Caco-2 (cell line): ENCODE measurements around the gene NFKB1. TPM values are rescaled to one million over a fixed set of nuclear protein-coding genes. Genes with fewer than 3 reads are reported as not detected.

Experiments used
- BruUV-seq: library from RNA; stranded (reverse); fragments of 400-500 nt; replicated peaks from 2 replicates; lab custom pipeline; 2021; lab: Mats Ljungman, UMichigan
- CTCF ChIA-PET: fragments of 300-600 bp; sonication (Branson Sonifier 250); formaldehyde crosslinking; loops from one replicate; lab custom pipeline; 2022; ENCODE audit warnings: antibody characterized with exemption; lab: Charles Lee
- POLR2A ChIA-PET: fragments of 300-600 bp; sonication (Branson Sonifier 250); formaldehyde crosslinking; loops from one replicate; lab custom pipeline; 2022; ENCODE audit warnings: antibody characterized with exemption; lab: Charles Lee
- DNase-seq, 2 experiments: peaks; one replicate each; pipeline versions ENCODE4 v3.0.0 to v3.0.0-alpha.2; 2020 to 2022
- H3K27me3 ChIP-seq: replicated peaks from 2 replicates; pipeline ENCODE4 v1.6.0; 2011; ENCODE audit warnings: low read length; ENCODE audit not compliant: control insufficient read depth, insufficient read depth
- H3K36me3 ChIP-seq: 2 replicates; pipeline ENCODE4 v1.5.1; 2011; ENCODE audit warnings: low read length; ENCODE audit not compliant: control insufficient read depth, insufficient read depth
- H3K4me1 ChIP-seq: fragments of 250-450 bp; sonication (Bioruptor Pico); 2 replicates; pipeline ENCODE4 v1.5.1; 2020; ENCODE audit warnings: mild to moderate bottlenecking
- H3K4me3 ChIP-seq: 2 replicates; pipeline ENCODE4 v1.5.1; 2011; ENCODE audit warnings: low read depth, mild to moderate bottlenecking, control low read depth, low read length
- H3K9me3 ChIP-seq: fragments of 250-450 bp; sonication (Bioruptor Pico); 2 replicates; pipeline ENCODE4 v1.5.1; 2020; ENCODE audit warnings: mild to moderate bottlenecking, moderate library complexity
- H3K27ac Mint-ChIP-seq: one replicate; pipeline ENCODE4 v1.8.0; 2022; ENCODE audit warnings: mixed read lengths; ENCODE audit not compliant: unreplicated experiment
- H3K27me3 Mint-ChIP-seq: one replicate; pipeline ENCODE4 v1.8.0; 2022; ENCODE audit warnings: mixed read lengths; ENCODE audit not compliant: insufficient read depth, unreplicated experiment
- H3K36me3 Mint-ChIP-seq: one replicate; pipeline ENCODE4 v1.8.0; 2022; ENCODE audit warnings: mild to moderate bottlenecking, mixed read lengths; ENCODE audit not compliant: insufficient read depth, unreplicated experiment
- H3K4me1 Mint-ChIP-seq: one replicate; pipeline ENCODE4 v1.8.0; 2022; ENCODE audit warnings: low read depth, mixed read lengths; ENCODE audit not compliant: unreplicated experiment
- H3K4me3 Mint-ChIP-seq: one replicate; pipeline ENCODE4 v1.8.0; 2022; ENCODE audit warnings: mild to moderate bottlenecking, moderate library complexity, mixed read lengths; ENCODE audit not compliant: unreplicated experiment
- H3K9me3 Mint-ChIP-seq: one replicate; pipeline ENCODE4 v1.8.0; 2022; ENCODE audit warnings: mixed read lengths; ENCODE audit not compliant: unreplicated experiment
- intact Hi-C: fragments of 100-400 bp; cut with micrococcal nuclease; formaldehyde crosslinking; loops from one replicate; pipeline ENCODE4 v1.10.0; 2022; ENCODE audit not compliant: unreplicated experiment
- total RNA-seq: library from RNA; stranded (reverse); gene quantifications from 2 replicates; pipeline ENCODE4 v1.2.3, GENCODE V29; 2022
- TF ChIP-seq, protein P1 (sequence below), 2 experiments: fragments of 200-600 bp in 1 of 2; IDR thresholded peaks; 1 replicate in 1 of 2; 2 replicates in 1 of 2; pipeline versions ENCODE4 v1.5.1 to v1.8.0; 2011 to 2022; ENCODE audit warnings: antibody characterized with exemption in 1 of 2, control low read depth in 1 of 2, inconsistent platforms in 1 of 2, low read depth in 1 of 2, low read length in 1 of 2, mild to moderate bottlenecking in 1 of 2, moderate library complexity in 1 of 2; ENCODE audit not compliant: insufficient read depth in 1 of 2, severe bottlenecking in 1 of 2, unreplicated experiment in 1 of 2

NFKB1 gene
- total RNA-seq, 1 experiment from 2014 or later, result 33.0 TPM

DNA sequence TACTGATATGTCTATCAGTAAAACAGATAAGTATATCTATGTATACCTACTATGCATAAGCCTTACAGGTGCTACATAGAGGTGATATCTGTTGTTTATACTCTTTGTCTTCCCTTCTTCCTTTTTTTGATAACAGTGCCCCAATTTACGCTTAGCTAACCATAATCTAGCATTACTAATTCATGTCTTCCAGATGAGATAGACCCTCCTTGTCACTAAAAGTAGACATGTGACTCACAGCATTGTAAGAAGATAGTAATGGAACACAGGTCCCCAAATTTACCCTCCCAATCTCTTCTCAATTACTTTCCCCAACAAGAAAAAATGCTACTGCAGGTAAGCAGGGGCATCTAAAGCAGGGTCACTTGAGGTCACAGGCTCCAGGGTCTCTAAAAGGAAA, 7.9 kb upstream of the NFKB1 start:
- no TSS peak for BruUV-seq
- no peaks in the 10 kb centered on the region for H3K36me3 Mint-ChIP-seq
- Histone ChIP-seq H3K27me3 (no peaks in the 10 kb centered on the region), H3K36me3 (no peaks in the 10 kb centered on the region), H3K4me1 (no peaks in the 10 kb centered on the region), H3K4me3 (no peak overlapping the region), H3K9me3 (no peaks in the 10 kb centered on the region)
- H3K9me3 Mint-ChIP-seq, result no peaks in the 10 kb centered on the region
- H3K27ac Mint-ChIP-seq, result no peak overlapping the region
- H3K4me3 Mint-ChIP-seq, result no peak overlapping the region
- no peaks in the 10 kb centered on the region for H3K27me3 Mint-ChIP-seq
- intact Hi-C loops, result no loop called here
- no peak for DNase-seq
- H3K4me1 Mint-ChIP-seq, result peaks cover 16% of the 10 kb centered on the region
- ChIA-PET CTCF (no interaction called here), POLR2A (no interaction called here)
- TF ChIP-seq, protein P1, sequence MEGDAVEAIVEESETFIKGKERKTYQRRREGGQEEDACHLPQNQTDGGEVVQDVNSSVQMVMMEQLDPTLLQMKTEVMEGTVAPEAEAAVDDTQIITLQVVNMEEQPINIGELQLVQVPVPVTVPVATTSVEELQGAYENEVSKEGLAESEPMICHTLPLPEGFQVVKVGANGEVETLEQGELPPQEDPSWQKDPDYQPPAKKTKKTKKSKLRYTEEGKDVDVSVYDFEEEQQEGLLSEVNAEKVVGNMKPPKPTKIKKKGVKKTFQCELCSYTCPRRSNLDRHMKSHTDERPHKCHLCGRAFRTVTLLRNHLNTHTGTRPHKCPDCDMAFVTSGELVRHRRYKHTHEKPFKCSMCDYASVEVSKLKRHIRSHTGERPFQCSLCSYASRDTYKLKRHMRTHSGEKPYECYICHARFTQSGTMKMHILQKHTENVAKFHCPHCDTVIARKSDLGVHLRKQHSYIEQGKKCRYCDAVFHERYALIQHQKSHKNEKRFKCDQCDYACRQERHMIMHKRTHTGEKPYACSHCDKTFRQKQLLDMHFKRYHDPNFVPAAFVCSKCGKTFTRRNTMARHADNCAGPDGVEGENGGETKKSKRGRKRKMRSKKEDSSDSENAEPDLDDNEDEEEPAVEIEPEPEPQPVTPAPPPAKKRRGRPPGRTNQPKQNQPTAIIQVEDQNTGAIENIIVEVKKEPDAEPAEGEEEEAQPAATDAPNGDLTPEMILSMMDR (IDR thresholded peaks at IDR 0.05; ENCODE audit: insufficient read depth in 1 of 2, low read depth in 1 of 2, low read length in 1 of 2, severe bottlenecking in 1 of 2, unreplicated experiment in 1 of 2), result no peak

DNA sequence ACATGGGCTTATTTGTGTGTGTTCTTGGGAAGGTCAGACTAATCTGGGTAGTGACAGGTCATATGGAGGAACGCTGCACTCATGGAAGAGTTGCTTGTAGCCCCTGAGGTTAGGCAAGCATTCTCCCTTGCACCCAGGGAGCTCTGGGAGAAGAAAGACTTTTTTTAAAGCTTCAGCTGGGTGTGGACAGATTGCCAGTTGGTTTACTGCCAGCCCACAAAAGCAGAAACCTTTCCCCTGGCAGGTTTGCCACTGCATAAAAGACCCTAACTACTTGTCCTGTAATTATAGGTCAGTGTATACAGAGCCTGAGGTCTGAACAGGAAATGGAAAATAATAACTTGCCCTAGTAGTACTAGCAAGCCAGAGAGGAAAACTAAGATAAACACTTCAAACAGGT, 7.4 kb upstream of the NFKB1 start:
- POLR2A ChIA-PET, result no interaction called here
- BruUV-seq, result no TSS peak
- intact Hi-C loops, result no loop called here
- Mint-ChIP-seq H3K4me1 (peaks cover 16% of the 10 kb centered on the region), H3K4me3 (no peak overlapping the region), H3K36me3 (no peaks in the 10 kb centered on the region), H3K27ac (no peak overlapping the region), H3K9me3 (no peaks in the 10 kb centered on the region), H3K27me3 (no peaks in the 10 kb centered on the region)
- H3K4me1 ChIP-seq, result no peaks in the 10 kb centered on the region
- no peak overlapping the region for H3K4me3 ChIP-seq
- DNase-seq, result no peak
- H3K27me3 ChIP-seq, result no peaks in the 10 kb centered on the region
- H3K9me3 ChIP-seq, result no peaks in the 10 kb centered on the region
- TF ChIP-seq, protein P1 (IDR thresholded peaks at IDR 0.05; ENCODE audit: insufficient read depth in 1 of 2, low read depth in 1 of 2, low read length in 1 of 2, severe bottlenecking in 1 of 2, unreplicated experiment in 1 of 2), result no peak
- CTCF ChIA-PET, result no interaction called here
- H3K36me3 ChIP-seq, result no peaks in the 10 kb centered on the region

DNA sequence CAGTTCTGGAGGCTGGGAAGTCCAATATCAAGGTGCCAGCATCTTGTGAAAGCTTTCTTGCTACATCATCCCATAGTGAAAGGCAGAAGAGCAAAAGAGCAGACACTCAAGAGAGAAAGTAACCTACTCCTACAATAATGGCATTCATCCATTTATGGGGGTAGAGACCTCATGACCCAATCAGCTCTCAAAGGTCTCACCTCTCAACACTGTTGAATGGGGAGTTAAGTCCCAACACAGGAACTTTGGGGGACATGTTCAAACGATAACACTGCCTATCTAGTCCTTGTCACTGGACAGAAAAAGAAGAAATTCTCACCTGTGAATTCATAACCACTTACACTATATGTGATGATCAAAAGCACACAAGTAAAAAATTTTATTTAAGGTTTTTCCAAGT, 6.6 kb upstream of the NFKB1 start:
- Mint-ChIP-seq H3K4me1 (peaks cover 16% of the 10 kb centered on the region), H3K9me3 (no peaks in the 10 kb centered on the region), H3K36me3 (no peaks in the 10 kb centered on the region), H3K27ac (no peak overlapping the region), H3K27me3 (no peaks in the 10 kb centered on the region), H3K4me3 (no peak overlapping the region)
- intact Hi-C loops, result no loop called here
- Histone ChIP-seq H3K9me3 (no peaks in the 10 kb centered on the region), H3K4me1 (no peaks in the 10 kb centered on the region), H3K27me3 (no peaks in the 10 kb centered on the region), H3K36me3 (no peaks in the 10 kb centered on the region), H3K4me3 (no peak overlapping the region)
- POLR2A ChIA-PET, result no interaction called here
- CTCF ChIA-PET, result no interaction called here
- no TSS peak for BruUV-seq
- no peak for DNase-seq
- TF ChIP-seq, protein P1 (IDR thresholded peaks at IDR 0.05; ENCODE audit: insufficient read depth in 1 of 2, low read depth in 1 of 2, low read length in 1 of 2, severe bottlenecking in 1 of 2, unreplicated experiment in 1 of 2), result no peak
